Fibroblast of villous mesenchyme (primary cell): ENCODE measurements around the gene PLEKHA8. TPM values are rescaled to one million over a fixed set of nuclear protein-coding genes. Genes with fewer than 3 reads are reported as not detected.

Source experiments
- DNase-seq: peaks from one replicate; pipeline ENCODE4 v3.0.0-alpha.2; 2010; ENCODE audit warnings: low read depth
- H3K4me3 ChIP-seq: 2 replicates; pipeline ENCODE4 v1.5.1; 2011; ENCODE audit warnings: low read depth, mild to moderate bottlenecking, low read length
- total RNA-seq: library from RNA; depleted of rRNA; stranded (reverse); fragments of >200 nt; gene quantifications from 2 replicates; pipeline ENCODE4 v1.2.3, GENCODE V29; 2012
- TF ChIP-seq, protein P1 (sequence below): IDR thresholded peaks from 2 replicates; pipeline ENCODE4 v1.5.1; 2012; ENCODE audit warnings: low read depth, mild to moderate bottlenecking, low read length; ENCODE audit not compliant: insufficient read depth

PLEKHA8 gene
- total RNA-seq, 1 donor, result 17.7 TPM

- DNase-seq, result no peak
- TF ChIP-seq, protein P1, sequence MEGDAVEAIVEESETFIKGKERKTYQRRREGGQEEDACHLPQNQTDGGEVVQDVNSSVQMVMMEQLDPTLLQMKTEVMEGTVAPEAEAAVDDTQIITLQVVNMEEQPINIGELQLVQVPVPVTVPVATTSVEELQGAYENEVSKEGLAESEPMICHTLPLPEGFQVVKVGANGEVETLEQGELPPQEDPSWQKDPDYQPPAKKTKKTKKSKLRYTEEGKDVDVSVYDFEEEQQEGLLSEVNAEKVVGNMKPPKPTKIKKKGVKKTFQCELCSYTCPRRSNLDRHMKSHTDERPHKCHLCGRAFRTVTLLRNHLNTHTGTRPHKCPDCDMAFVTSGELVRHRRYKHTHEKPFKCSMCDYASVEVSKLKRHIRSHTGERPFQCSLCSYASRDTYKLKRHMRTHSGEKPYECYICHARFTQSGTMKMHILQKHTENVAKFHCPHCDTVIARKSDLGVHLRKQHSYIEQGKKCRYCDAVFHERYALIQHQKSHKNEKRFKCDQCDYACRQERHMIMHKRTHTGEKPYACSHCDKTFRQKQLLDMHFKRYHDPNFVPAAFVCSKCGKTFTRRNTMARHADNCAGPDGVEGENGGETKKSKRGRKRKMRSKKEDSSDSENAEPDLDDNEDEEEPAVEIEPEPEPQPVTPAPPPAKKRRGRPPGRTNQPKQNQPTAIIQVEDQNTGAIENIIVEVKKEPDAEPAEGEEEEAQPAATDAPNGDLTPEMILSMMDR, result no peak
- H3K4me3 ChIP-seq, result no peak overlapping the region
Measured at GRCh38 chr7:30104157-30104556, 75.9 kb downstream of the PLEKHA8 start.

GRCh38 chr7:30112103-30112713 lies 84.0 kb downstream of the PLEKHA8 start:
- TF ChIP-seq, protein P1, result no peak
- H3K4me3 ChIP-seq, result no peak overlapping the region
- no peak for DNase-seq

DNA sequence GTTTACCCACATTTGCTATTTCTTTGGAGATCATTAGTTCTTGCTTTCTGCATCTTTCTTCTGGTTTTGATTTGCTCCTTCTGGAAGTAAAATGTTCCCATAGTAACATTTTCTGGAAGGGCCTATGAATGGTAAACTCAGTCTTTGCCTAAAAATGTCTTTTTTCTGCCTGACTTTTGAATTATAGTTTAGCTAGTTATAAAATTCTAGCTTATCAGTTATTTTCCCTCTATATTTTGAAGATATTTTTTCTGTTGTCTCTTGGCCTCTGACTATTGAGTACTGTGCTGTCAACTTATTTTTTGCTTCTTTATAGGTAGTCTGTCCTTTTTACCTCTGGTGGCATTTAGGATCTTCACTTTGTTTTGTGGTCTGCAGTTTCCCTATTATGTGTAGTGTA lies 84.9 kb downstream of the PLEKHA8 start:
- TF ChIP-seq, protein P1, result no peak
- H3K4me3 ChIP-seq, result no peak overlapping the region
- DNase-seq, result no peak

DNA sequence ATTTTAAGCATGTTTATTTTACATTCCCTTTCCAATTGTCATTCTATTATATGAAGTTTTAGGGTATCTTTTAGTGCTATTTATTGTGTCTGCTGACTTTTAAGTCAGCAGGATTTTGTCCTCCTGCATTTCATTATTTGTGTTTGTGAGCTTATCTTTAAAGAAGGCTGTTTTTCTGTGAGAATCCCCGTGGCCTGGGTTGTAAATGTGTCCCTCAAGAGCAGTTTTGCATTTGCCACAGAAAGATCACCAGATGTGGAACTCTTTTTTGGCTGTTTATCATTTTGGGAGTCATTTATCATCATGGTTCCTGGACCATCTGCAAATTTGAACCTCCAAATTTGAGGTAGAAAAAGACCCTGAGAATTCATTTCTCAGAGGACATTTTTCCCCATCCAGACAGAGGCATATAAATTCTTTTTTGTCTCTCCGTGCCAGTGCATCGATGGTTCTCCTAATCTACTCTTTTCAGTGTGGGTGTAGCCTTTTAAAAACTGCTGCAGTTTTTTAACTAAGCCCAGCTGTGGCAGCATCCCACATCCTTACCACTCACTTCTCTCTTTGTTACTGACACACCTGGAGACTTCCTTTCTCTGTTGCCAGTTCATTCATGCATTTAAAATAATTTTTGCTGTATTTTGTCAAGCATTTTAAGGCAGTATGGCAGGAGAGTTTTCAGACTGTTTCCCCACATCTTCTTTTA lies 86.5 kb downstream of the PLEKHA8 start:
- TF ChIP-seq, protein P1, result no peak
- no peak overlapping the region for H3K4me3 ChIP-seq
- peak; percentile 18 for DNase-seq

DNA sequence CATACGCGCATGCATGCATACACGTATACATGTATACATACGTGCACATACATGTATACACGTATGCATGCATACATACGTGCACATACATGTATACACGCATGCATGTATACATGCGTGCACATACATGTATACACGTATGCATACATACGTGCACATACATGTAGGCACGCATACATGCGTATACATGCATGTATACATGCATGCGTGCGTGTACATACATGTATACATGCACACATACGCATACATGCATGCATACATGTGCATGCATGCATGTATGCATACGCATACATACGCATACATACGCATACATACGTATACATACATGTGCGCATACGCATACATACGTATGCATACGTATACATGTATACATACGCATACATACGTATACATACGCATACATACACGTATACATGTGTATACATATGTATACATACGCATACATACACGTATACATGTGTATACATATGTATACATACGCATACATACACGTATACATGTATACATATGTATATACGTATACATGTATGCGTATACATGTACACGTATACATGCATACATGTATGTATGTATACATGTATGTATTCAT lies 87.6 kb downstream of the PLEKHA8 start:
- H3K4me3 ChIP-seq, result no peak overlapping the region
- TF ChIP-seq, protein P1, result no peak
- no peak for DNase-seq

GRCh38 chr7:30116771-30117170 lies 88.6 kb downstream of the PLEKHA8 start:
- H3K4me3 ChIP-seq, result no peak overlapping the region
- DNase-seq, result peak; percentile 9
- TF ChIP-seq, protein P1, result no peak
